GM19328 (cell line): ENCODE results near the gene CNNM3.

Experiments used
- ATAC-seq: cut with Tn5 transposase; IDR thresholded peaks from one replicate; pipeline ENCODE4 v1.9.1; 2021; ENCODE audit warnings: mild to moderate bottlenecking, moderate library complexity; ENCODE audit not compliant: unreplicated experiment

Gene CNNM3

DNA sequence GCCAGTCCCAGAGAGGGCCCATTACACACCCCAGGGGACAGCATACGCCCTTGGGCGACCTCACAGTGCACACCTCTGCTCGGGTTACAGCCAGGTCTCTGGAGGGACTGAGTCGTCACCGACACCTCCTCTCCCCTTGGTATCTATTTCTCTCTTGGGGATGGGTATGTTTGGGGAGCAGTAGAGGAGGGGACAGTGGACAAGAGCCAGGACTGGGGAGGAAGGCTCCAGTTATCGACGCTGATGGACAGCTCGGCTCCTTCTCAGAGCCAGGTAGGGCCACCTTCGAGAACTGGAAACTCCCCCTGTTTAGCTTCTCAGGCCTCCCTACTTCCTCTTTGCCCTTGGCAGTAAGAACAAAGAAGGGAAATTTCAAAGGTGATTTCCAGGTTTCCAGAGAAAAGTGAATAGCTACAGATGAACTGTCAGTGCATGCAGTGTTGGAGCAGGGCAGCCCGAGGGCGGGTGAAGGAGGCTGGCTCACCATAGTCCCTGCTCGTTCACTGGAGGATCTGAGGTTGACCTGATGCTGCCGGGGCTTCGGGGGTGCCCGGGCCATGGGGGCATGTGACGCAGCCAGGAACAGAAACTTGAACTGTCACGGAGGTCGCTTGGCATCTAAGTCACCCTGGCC, 58.2 kb downstream of the CNNM3 start:
- no peak for ATAC-seq

GRCh38 chr2:96875498-96876268, 59.6 kb downstream of the CNNM3 start:
- no peak for ATAC-seq

DNA sequence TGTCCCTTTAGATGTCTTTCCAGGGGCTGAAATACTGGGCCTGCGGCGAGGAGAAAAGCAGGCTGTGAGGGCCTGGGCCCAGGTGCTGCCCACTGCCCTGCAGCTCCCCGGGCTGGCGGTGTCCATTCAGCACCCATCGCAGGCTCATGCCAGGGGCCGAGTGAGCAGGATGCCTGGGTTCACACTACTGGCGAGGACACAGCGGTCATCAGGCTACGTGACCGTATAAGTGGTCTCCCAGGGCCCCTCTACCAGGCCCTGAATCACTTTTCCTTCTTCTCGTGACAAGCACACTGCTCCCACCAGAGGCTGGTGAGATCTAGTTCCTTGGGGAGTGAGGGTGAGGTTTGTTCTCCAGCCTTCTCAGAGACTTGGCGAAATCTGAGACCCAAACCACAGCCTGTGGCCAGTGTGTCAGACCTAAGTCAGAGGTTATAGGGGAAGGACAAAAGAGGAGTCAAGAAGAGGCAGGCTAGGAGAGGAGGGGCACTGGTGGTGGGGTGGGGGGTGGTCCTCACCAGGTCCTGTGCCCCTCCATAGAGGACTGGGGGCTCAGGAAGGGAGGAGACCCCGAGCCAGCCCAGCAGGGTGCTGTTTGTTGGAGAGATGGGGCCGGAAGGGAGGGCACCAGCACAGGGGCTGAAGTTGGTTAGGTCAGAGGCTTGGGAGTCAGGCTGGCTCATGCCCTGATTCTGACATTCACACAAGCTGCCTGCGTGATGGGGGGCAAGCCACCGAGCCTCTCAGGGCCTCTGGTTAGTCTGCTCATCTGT, 60.4 kb downstream of the CNNM3 start:
- no peak for ATAC-seq

- ATAC-seq, result no peak
Observed at GRCh38 chr2:96877042-96877451, 61.0 kb downstream of the CNNM3 start.

- no peak for ATAC-seq
Observed at GRCh38 chr2:96877631-96878092, 61.6 kb downstream of the CNNM3 start.

DNA sequence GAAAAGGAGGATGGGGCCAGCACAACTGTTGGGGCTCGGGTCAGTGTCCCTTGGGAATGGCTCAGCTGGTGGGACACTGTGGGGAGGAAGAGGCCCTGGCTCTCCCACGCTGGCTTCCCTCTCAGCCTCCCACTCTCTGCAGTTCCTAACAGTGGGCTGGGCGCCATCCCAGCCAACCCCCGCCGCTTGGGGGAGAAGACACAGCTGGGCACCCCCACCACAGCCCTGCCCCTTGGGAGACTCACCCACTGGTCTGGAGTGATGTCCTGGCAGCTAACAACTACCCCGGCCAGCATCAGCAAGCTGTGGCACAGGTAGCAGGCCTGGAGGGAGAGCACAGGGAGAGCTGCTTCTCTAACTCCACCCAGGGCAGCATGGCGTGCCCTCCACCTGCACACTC, 62.1 kb downstream of the CNNM3 start:
- no peak for ATAC-seq

- no peak for ATAC-seq
Observed at GRCh38 chr2:96878796-96879544, 62.9 kb downstream of the CNNM3 start.

- ATAC-seq, result no peak
Observed at GRCh38 chr2:96879545-96880040, 63.5 kb downstream of the CNNM3 start.

DNA sequence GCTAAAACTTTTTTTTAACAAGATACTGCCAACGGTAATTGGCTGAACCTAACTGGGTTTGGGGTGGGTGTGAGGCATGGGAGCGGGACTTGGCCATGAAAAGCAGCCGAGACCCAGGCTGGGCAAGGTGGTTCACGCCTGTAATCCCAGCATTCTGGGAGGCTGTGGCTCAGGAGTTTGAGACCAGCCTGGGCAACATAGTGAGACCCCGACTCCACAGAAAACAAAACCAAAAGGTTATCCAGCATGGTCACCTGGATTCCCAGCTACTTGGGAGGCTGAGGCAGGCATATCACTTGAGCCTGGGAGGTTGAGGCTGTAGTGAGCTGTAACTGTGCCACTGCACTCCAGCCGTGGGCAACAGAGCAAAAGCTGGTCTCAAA, 64.8 kb downstream of the CNNM3 start:
- no peak for ATAC-seq

DNA sequence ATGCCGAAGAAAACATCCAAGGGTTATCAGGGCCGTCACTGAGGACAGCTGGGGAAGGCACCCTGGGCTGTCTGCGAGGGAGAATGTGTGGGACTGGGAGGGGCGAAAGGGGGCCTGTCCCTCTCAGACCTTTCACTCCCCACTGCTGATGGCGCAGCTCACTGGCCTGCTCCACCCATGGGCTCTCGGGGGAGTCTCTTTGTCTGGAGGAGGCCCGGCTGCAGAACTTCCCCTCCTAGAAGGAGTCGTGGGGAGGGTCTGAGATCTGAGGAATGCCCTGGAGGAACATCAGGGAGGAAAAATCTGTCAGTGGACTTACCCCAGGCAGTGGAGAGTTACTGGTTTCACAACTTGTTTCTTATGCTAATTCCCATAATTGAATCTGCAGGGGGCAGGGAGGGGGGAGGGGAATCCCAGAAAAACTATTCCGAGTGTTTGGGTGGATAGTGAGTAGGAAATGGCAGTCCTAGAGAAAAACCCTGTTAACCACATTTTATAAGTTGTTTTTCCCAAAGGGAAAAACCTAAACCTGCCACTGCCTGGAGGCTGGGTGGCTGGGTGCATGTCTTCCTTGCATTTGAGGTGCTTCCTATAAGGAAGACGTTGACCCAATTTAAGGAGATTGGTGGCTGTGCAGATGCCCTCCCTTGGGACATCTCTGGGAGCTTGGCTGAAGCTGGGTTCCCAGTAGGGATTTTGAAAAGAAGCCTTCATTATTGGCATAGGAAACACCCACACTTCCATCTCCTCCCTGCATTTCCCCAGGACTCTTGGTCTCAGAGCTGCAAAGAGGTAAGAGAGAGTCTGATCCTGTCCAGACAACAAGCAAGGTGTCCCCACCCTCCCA, 65.5 kb downstream of the CNNM3 start:
- ATAC-seq, result no peak

DNA sequence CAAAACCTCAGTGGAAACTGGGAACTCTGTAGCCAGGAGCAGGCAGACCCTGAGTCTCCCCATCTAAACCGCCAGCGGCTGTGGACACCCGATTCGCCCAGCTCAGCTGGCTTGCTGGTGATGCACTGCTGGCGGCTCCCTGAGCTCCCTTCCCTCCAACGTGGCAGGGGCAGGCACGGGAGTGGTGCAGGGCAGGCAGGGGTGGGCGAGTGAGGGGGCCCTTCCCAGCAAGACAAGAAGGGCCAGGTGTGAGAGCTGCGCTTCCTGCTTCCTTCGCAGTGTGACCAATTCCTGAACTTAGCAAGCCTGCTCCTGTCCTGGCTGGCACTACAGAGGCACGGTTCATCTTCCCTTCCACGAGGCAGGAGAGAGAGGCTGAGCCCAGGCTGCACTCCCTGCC, 66.2 kb downstream of the CNNM3 start:
- no peak for ATAC-seq

- ATAC-seq, result no peak
Observed at GRCh38 chr2:96882906-96883305, 66.8 kb downstream of the CNNM3 start.

- no peak for ATAC-seq
Observed at GRCh38 chr2:96883306-96883705, 67.2 kb downstream of the CNNM3 start.
